ENCODE data around the gene ME1.

DNA sequence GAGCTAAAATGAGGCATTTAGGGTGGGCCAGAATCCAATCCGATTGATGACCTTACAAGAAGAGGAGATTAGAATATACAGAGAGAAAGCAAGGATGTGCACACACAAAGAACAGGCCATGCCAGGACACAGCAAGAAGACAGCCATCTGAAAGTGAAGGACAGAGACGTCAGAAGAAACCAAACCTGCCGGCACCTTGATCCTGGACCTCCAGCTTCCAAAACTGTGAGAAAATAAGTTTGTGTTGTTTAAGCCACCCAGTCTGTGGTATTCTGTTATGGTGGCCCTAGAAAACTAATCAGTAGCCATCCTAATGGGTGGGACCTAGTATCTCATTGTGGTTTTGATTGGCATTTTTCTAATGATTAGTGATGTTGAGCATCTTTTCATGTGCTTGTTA is 39.7 kb upstream of the ME1 start:
- TF ChIP-seq EZH2phosphoT487 (IDR thresholded peaks at IDR 0.05; ENCODE audit: insufficient read depth, low read depth): no peak
- TF ChIP-seq EZH2 (IDR thresholded peaks at IDR 0.05; ENCODE audit: insufficient read depth, poor library complexity, severe bottlenecking): no peak

All from GM23248 (cell line).